Measurements from ENCODE around the gene FRG1. TPM values are rescaled to one million over a fixed set of nuclear protein-coding genes. Genes with fewer than 3 reads are reported as not detected.
"Not testable (repeated sequence)": the region's sequence is repeated elsewhere in the genome, so short reads cannot be mapped to it uniquely, and the experiment has no call there.

FRG1 gene
- total and polyA plus RNA-seq, 2 donors from 2014 or later, result 43.2 to 60.6 TPM

DNA sequence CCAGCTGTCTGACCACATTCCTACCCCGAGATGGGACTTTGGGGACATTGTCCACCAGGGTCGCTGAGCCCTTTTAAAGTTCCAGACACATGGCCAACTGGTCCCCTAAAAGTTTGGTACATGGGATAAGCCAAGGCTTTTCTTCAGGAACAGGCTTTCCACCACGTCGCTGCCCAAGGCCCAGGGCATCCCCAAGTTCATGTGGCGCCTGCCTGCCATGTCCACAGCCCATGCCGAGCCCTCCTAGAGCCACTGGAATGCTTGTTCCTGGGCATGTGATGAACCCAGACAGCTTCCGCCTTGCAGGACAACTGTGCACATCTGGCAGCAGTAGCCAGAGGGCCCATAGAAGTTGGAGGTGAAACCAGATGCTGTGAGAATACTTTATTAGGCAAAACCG is 41.3 kb downstream of the FRG1 start:
- Histone ChIP-seq H3K27me3 (ENCODE audit: control insufficient read depth, insufficient read depth, low read length) (no peaks in the 10 kb centered on the region), H3K27ac (ENCODE audit: low read depth in 2 of 2, low read length in 2 of 2) (no peak overlapping the region), H3K9me3 (ENCODE audit: control insufficient read depth in 2 of 3, insufficient read depth in 1 of 3, low read length in 3 of 3) (no peaks in the 10 kb centered on the region), H3K36me3 (ENCODE audit: control insufficient read depth in 2 of 3, insufficient read depth in 3 of 3, low read length in 3 of 3) (no peaks in the 10 kb centered on the region), H3K4me1 (ENCODE audit: control insufficient read depth in 2 of 3, insufficient read depth in 2 of 3, low read depth in 1 of 3, low read length in 3 of 3) (no peaks in the 10 kb centered on the region), H3K9ac (ENCODE audit: low read length in 3 of 3) (no peak overlapping the region), H3K4me3 (ENCODE audit: low read length in 3 of 3) (no peak overlapping the region)
- intact Hi-C loops (cut with DNase I), result no loop called here
- DNase-seq (no peak), FAIRE-seq (no peak)
- TF ChIP-seq, protein P1, sequence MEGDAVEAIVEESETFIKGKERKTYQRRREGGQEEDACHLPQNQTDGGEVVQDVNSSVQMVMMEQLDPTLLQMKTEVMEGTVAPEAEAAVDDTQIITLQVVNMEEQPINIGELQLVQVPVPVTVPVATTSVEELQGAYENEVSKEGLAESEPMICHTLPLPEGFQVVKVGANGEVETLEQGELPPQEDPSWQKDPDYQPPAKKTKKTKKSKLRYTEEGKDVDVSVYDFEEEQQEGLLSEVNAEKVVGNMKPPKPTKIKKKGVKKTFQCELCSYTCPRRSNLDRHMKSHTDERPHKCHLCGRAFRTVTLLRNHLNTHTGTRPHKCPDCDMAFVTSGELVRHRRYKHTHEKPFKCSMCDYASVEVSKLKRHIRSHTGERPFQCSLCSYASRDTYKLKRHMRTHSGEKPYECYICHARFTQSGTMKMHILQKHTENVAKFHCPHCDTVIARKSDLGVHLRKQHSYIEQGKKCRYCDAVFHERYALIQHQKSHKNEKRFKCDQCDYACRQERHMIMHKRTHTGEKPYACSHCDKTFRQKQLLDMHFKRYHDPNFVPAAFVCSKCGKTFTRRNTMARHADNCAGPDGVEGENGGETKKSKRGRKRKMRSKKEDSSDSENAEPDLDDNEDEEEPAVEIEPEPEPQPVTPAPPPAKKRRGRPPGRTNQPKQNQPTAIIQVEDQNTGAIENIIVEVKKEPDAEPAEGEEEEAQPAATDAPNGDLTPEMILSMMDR (IDR thresholded peaks at IDR 0.05; ENCODE audit: borderline replicate concordance, extremely low read depth, insufficient read depth), result no peak

DNA sequence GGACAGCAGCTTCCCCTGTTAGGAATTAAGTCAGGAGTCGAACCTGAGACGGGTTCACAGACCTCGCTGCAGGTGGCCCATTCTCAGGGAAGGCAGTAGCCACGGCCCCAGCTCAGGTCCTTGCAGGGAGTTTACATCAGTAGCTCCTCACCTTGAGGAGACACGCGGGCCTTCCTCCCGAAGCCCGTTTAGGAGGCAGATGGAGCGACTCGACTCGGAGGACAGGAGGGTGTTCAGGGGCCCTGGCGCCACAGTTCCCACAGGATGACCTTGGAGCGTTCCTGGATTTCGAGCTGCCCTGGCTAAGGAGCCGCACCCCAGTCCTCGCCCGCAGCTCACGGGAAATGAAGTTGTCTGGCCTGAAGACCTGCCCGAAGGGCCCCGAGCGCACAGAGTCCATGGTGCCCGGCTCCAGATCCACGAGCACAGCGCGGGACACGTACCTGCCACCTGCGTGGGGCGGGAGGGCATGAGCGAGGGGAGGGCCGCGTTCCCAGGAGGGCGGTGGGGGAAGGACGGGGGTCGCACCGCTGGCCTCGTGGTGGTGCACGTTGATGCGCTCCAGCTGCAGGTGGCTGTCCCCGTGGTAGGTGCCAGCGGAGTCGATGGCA is 43.3 kb downstream of the FRG1 start:
- DNase-seq; H3K36me3 ChIP-seq (ENCODE audit: control insufficient read depth in 2 of 3, insufficient read depth in 3 of 3, low read length in 3 of 3); H3K9ac ChIP-seq (ENCODE audit: low read length in 3 of 3); H3K4me1 ChIP-seq (ENCODE audit: control insufficient read depth in 2 of 3, insufficient read depth in 2 of 3, low read depth in 1 of 3, low read length in 3 of 3); H3K27ac ChIP-seq (ENCODE audit: low read depth in 2 of 2, low read length in 2 of 2); H3K4me3 ChIP-seq (ENCODE audit: low read length in 3 of 3); H3K27me3 ChIP-seq (ENCODE audit: control insufficient read depth, insufficient read depth, low read length); FAIRE-seq; intact Hi-C loops (cut with DNase I); H3K9me3 ChIP-seq (ENCODE audit: control insufficient read depth in 2 of 3, insufficient read depth in 1 of 3, low read length in 3 of 3): not testable (repeated sequence)

DNA sequence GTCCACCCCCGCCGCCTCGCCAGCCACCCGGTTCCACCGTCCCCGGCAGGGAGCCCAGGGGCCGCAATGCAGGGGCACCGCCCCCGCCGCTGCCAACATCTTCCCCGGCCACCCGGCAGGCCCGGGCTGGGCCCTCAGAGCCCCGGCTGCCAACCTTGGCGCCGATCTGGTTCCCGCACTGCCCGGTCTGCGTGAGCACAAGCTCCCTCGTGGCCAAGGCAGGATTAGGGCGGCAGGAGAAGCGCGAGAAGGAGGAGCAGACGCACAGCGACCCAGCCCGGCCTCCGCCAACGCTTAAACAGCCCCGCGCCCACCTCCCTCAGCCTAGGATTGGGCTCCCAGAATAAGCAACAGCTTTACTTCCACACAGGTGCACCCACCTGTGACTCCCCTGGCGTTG is 44.0 kb downstream of the FRG1 start:
- FAIRE-seq; H3K4me1 ChIP-seq (ENCODE audit: control insufficient read depth in 2 of 3, insufficient read depth in 2 of 3, low read depth in 1 of 3, low read length in 3 of 3); intact Hi-C loops (cut with DNase I); H3K4me3 ChIP-seq (ENCODE audit: low read length in 3 of 3); H3K27ac ChIP-seq (ENCODE audit: low read depth in 2 of 2, low read length in 2 of 2); H3K9me3 ChIP-seq (ENCODE audit: control insufficient read depth in 2 of 3, insufficient read depth in 1 of 3, low read length in 3 of 3); H3K36me3 ChIP-seq (ENCODE audit: control insufficient read depth in 2 of 3, insufficient read depth in 3 of 3, low read length in 3 of 3); DNase-seq; H3K9ac ChIP-seq (ENCODE audit: low read length in 3 of 3); H3K27me3 ChIP-seq (ENCODE audit: control insufficient read depth, insufficient read depth, low read length): not testable (repeated sequence)

DNA sequence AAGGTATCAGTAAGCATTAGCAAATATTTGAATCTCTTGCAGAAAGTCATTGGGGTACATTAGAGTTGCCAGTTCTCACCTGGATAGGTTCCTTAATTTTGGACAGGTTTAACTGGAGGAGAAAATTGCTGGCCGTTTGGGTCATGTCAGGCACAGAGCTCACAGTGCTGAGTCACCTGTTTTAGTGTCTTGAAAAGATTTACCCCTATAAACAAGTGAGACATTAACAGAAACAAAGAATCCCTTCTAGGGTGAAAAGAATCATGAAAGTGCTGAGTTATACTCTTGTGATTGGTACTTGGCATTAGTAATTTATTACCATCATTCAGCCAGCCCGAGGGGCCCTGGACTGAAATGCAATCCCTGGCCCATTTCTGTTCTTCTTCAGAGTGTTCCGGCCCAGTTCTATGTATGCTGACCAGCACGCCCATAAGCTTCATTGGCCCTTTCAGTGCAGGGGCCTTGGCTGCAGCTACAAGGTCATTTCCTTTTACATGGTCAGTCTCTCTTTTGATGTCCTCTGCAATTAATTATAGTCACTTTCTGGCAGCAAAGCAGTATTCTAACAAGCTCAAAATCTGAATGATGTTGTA is 45.1 kb downstream of the FRG1 start:
- H3K4me3 ChIP-seq (ENCODE audit: low read length in 3 of 3); H3K9ac ChIP-seq (ENCODE audit: low read length in 3 of 3); FAIRE-seq; H3K9me3 ChIP-seq (ENCODE audit: control insufficient read depth in 2 of 3, insufficient read depth in 1 of 3, low read length in 3 of 3); H3K36me3 ChIP-seq (ENCODE audit: control insufficient read depth in 2 of 3, insufficient read depth in 3 of 3, low read length in 3 of 3); H3K27me3 ChIP-seq (ENCODE audit: control insufficient read depth, insufficient read depth, low read length); H3K27ac ChIP-seq (ENCODE audit: low read depth in 2 of 2, low read length in 2 of 2); H3K4me1 ChIP-seq (ENCODE audit: control insufficient read depth in 2 of 3, insufficient read depth in 2 of 3, low read depth in 1 of 3, low read length in 3 of 3); intact Hi-C loops (cut with DNase I): not testable (repeated sequence)
- peak in 1 of 5 donors; percentile 20 for DNase-seq

DNA sequence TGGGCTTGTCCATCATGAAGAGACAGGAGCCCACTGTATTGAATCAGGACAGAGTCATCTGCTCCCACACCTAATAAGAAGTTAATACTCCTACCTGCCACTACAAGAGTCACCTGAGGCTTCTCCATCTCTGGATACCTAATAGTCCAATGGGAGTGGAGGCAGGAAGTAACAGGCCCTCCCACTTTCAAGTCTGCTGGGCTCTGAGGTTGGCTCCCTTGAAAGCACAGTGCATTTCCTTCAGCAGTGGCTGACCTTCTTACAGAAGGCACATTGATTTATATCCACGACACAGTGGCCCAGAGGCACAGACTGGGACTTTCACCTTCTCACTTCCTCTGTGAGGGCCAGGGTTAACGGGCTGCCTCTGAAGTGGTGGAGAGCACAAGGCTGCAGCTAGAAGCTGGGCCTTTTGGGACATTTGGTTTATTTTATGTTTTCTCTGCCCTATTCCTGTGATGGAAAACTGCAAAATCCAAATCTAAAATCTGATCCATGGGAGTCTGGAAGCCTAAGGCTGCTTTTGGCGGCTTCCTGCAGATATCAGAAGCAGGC is 48.3 kb downstream of the FRG1 start:
- Histone ChIP-seq H3K27ac (ENCODE audit: low read depth in 2 of 2, low read length in 2 of 2) (no peak overlapping the region), H3K4me1 (ENCODE audit: control insufficient read depth in 2 of 3, insufficient read depth in 2 of 3, low read depth in 1 of 3, low read length in 3 of 3) (no peaks in the 10 kb centered on the region), H3K4me3 (ENCODE audit: low read length in 3 of 3) (no peak overlapping the region), H3K9ac (ENCODE audit: low read length in 3 of 3) (no peak overlapping the region), H3K27me3 (ENCODE audit: control insufficient read depth, insufficient read depth, low read length) (no peaks in the 10 kb centered on the region), H3K36me3 (ENCODE audit: control insufficient read depth in 2 of 3, insufficient read depth in 3 of 3, low read length in 3 of 3) (no peaks in the 10 kb centered on the region), H3K9me3 (ENCODE audit: control insufficient read depth in 2 of 3, insufficient read depth in 1 of 3, low read length in 3 of 3) (no peaks in the 10 kb centered on the region)
- DNase-seq (peak in 4 of 5 donors; percentile 17 to 52 (median 46)), FAIRE-seq (no peak)
- intact Hi-C loops (cut with DNase I), result no loop called here
- TF ChIP-seq, protein P1 (IDR thresholded peaks at IDR 0.05; ENCODE audit: borderline replicate concordance, extremely low read depth, insufficient read depth), result no peak

DNA sequence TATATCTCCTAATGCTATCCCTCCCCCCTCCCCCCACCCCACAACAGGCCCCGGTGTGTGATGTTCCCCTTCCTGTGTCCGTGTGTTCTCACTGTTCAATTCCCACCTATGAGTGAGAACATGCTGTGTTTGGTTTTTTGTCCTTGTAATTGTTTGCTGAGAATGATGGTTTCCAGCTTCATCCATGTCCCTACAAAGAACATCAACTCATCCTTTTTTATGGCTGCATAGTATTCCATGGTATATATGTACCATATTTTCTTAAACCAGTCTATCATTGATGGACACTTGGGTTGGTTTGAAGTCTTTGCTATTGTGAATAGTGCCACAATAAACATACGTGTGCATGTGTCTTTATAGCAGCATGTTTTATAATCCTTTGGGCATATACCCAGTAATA is 49.3 kb downstream of the FRG1 start:
- H3K27me3 ChIP-seq (ENCODE audit: control insufficient read depth, insufficient read depth, low read length); H3K9me3 ChIP-seq (ENCODE audit: control insufficient read depth in 2 of 3, insufficient read depth in 1 of 3, low read length in 3 of 3); FAIRE-seq; H3K9ac ChIP-seq (ENCODE audit: low read length in 3 of 3); H3K36me3 ChIP-seq (ENCODE audit: control insufficient read depth in 2 of 3, insufficient read depth in 3 of 3, low read length in 3 of 3); H3K4me3 ChIP-seq (ENCODE audit: low read length in 3 of 3); DNase-seq; H3K4me1 ChIP-seq (ENCODE audit: control insufficient read depth in 2 of 3, insufficient read depth in 2 of 3, low read depth in 1 of 3, low read length in 3 of 3); H3K27ac ChIP-seq (ENCODE audit: low read depth in 2 of 2, low read length in 2 of 2); intact Hi-C loops (cut with DNase I): not testable (repeated sequence)
